Peyer's patch (tissue), 4 donors: ENCODE results near the gene OXCT1. TPM values are rescaled to one million over a fixed set of nuclear protein-coding genes. Genes with fewer than 3 reads are reported as not detected.
"Not testable (repeated sequence)": the region's sequence is repeated elsewhere in the genome, so short reads cannot be mapped to it uniquely, and the experiment has no call there.

Experiments
- DNase-seq, 3 donors: peaks; one replicate each; pipeline ENCODE4 v3.0.0-alpha.2; 2017 to 2019
- H3K27ac ChIP-seq, 4 donors: fragments of 200-600 bp; sonication (generic); one replicate each; pipeline ENCODE4 v1.5.1; 2016 to 2019
- H3K27me3 ChIP-seq, 2 donors: fragments of 200-600 bp; sonication (generic); one replicate each; pipeline ENCODE4 v1.5.1; 2019
- H3K36me3 ChIP-seq, 3 donors: fragments of 200-600 bp; sonication (generic); one replicate each; pipeline ENCODE4 v1.5.1; 2016 to 2019
- H3K4me1 ChIP-seq, 4 donors: fragments of 200-600 bp; sonication (generic); one replicate each; pipeline ENCODE4 v1.5.1; 2016 to 2019
- H3K4me3 ChIP-seq, 4 donors: fragments of 200-600 bp; sonication (generic); 1 replicate in 3 of 4; 2 replicates in 1 of 4; pipeline ENCODE4 v1.5.1; 2016 to 2019; ENCODE audit warnings: mild to moderate bottlenecking in 1 of 4
- H3K9me3 ChIP-seq, 4 donors: fragments of 200-600 bp; sonication (generic); one replicate each; pipeline ENCODE4 v1.5.1; 2016 to 2019; ENCODE audit warnings: mild to moderate bottlenecking in 1 of 4
- CTCF ChIP-seq, 6 experiments: fragments of 450-650 bp in 4 of 6; fragments of 200-600 bp in 2 of 6; sonication (generic) in 1 of 6; IDR thresholded peaks; one replicate each; pipeline ENCODE4 v1.5.1; 2017 to 2019; ENCODE audit warnings: antibody characterized with exemption in 6 of 6, mild to moderate bottlenecking in 3 of 6, moderate library complexity in 1 of 6
- POLR2A ChIP-seq, 2 donors: fragments of 450-650 bp; IDR thresholded peaks; one replicate each; pipeline ENCODE4 v1.5.1; 2017; ENCODE audit warnings: antibody characterized with exemption in 2 of 2, mild to moderate bottlenecking in 2 of 2, moderate library complexity in 2 of 2
- total RNA-seq, 4 donors: library from RNA; depleted of rRNA; stranded (reverse); fragments of >200 nt; gene quantifications; one replicate each; pipeline ENCODE4 v1.1.0, GENCODE V29; 2016

OXCT1 gene
- total RNA-seq, 4 donors from 2014 or later: 6.0 to 19.8 (median 10.0) TPM

- no peak for DNase-seq
- Histone ChIP-seq H3K4me3 (no peak overlapping the region), H3K27ac (no peak overlapping the region), H3K4me1 (no peaks in the 10 kb centered on the region), H3K9me3 (no peaks in the 10 kb centered on the region), H3K36me3 (no peaks in the 10 kb centered on the region), H3K27me3 (no peaks in the 10 kb centered on the region)
- no peak for TF ChIP-seq POLR2A (IDR thresholded peaks at IDR 0.05)
- no peak for TF ChIP-seq CTCF (IDR thresholded peaks at IDR 0.05)
Measured at GRCh38 chr5:41722359-41722950, 147.8 kb downstream of the OXCT1 start.

GRCh38 chr5:41721516-41721915 lies 148.7 kb downstream of the OXCT1 start:
- Histone ChIP-seq H3K4me1 (no peaks in the 10 kb centered on the region), H3K27me3 (no peaks in the 10 kb centered on the region), H3K36me3 (no peaks in the 10 kb centered on the region), H3K9me3 (no peaks in the 10 kb centered on the region), H3K27ac (no peak overlapping the region), H3K4me3 (no peak overlapping the region)
- TF ChIP-seq CTCF (IDR thresholded peaks at IDR 0.05): no peak
- TF ChIP-seq POLR2A (IDR thresholded peaks at IDR 0.05): no peak
- no peak for DNase-seq

GRCh38 chr5:41716382-41716781 lies 153.8 kb downstream of the OXCT1 start:
- Histone ChIP-seq H3K27me3 (no peaks in the 10 kb centered on the region), H3K4me1 (no peaks in the 10 kb centered on the region), H3K9me3 (no peaks in the 10 kb centered on the region), H3K4me3 (no peak overlapping the region), H3K27ac (no peak overlapping the region), H3K36me3 (no peaks in the 10 kb centered on the region)
- TF ChIP-seq POLR2A (IDR thresholded peaks at IDR 0.05) (no peak), CTCF (IDR thresholded peaks at IDR 0.05) (no peak)
- DNase-seq: no peak

GRCh38 chr5:41714446-41714845 lies 155.8 kb downstream of the OXCT1 start:
- not testable (repeated sequence) for H3K36me3 ChIP-seq, DNase-seq, H3K27ac ChIP-seq, H3K27me3 ChIP-seq, H3K4me3 ChIP-seq, H3K9me3 ChIP-seq, H3K4me1 ChIP-seq

- no peak overlapping the region for H3K27ac ChIP-seq
- H3K36me3 ChIP-seq: no peaks in the 10 kb centered on the region
- no peak overlapping the region for H3K4me3 ChIP-seq
- no peak for DNase-seq
- TF ChIP-seq CTCF (IDR thresholded peaks at IDR 0.05) (no peak), POLR2A (IDR thresholded peaks at IDR 0.05) (no peak)
- H3K27me3 ChIP-seq: no peaks in the 10 kb centered on the region
- H3K4me1 ChIP-seq: no peaks in the 10 kb centered on the region
- no peaks in the 10 kb centered on the region for H3K9me3 ChIP-seq
Measured at GRCh38 chr5:41708604-41708940, 161.7 kb downstream of the OXCT1 start.

GRCh38 chr5:41707853-41708603 lies 162.2 kb downstream of the OXCT1 start:
- TF ChIP-seq POLR2A (IDR thresholded peaks at IDR 0.05): no peak
- TF ChIP-seq CTCF (IDR thresholded peaks at IDR 0.05): peak in 2 of 6 experiments; percentile 28 to 40
- Histone ChIP-seq H3K4me1 (no peaks in the 10 kb centered on the region), H3K27me3 (no peaks in the 10 kb centered on the region), H3K4me3 (no peak overlapping the region), H3K9me3 (no peaks in the 10 kb centered on the region), H3K36me3 (no peaks in the 10 kb centered on the region), H3K27ac (no peak overlapping the region)
- no peak for DNase-seq
